HG02678 (cell line): ENCODE data around the gene OAT.

Experiments used
- ATAC-seq: cut with Tn5 transposase; IDR thresholded peaks from one replicate; pipeline ENCODE4 v1.9.1; 2021; ENCODE audit warnings: mild to moderate bottlenecking, moderate library complexity; ENCODE audit not compliant: unreplicated experiment

The OAT gene

DNA sequence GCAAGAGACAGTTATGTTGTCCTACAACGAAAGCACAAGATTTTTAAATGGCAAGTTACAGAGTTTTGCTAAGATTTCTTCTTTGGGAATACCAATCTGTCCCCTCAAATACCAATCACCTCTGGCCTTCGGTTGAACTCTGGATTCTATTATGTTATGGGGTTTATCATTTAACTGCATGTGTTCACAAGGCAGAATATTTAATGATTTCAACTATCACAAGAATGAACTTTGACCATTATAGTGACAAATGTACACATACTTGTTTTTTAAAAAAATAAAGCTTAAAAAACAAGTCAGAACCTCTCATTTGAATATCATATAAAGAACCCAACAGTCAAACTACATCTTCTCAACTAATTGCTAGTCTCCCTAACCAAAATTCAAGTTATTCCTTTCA, 11.3 kb downstream of the OAT start:
- ATAC-seq: no peak

DNA sequence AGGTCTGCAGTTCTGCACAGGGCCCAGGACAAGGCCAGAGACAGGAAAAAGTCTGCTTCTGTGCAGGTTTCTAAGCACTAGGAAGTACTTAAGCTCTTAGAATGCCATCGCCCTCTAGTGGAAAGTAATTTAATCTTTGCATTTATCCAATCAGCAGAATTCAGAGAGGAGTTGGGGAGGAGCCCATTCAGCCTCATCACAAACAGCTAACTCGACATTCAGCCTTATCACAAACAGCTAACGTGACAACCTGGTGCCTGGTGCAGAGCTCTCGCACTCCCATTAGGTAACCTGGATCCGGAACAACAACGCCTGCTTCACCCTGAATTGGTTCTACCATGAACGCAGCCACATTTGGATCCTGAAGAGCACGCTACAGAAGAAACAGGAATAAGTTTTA, 15.2 kb downstream of the OAT start:
- ATAC-seq: peak; percentile 82

DNA sequence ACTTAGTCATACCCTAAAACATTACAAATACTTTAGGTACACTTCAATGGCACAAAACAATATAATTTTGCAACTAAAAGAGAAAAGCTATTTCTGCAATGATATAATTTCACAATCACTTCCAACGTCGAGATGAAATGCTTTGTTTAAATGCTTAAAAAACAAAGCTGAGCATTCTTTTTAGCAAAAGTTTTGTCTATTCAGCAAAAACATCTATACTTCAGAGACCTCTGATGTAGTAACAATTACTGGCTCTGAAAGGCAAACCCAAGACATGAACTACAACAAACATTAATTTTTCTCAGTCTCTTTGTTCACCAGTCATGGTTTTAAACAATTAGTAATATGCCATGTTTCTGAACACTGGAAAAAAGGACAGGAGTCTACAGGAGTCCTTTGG, 16.4 kb downstream of the OAT start:
- ATAC-seq: no peak

DNA sequence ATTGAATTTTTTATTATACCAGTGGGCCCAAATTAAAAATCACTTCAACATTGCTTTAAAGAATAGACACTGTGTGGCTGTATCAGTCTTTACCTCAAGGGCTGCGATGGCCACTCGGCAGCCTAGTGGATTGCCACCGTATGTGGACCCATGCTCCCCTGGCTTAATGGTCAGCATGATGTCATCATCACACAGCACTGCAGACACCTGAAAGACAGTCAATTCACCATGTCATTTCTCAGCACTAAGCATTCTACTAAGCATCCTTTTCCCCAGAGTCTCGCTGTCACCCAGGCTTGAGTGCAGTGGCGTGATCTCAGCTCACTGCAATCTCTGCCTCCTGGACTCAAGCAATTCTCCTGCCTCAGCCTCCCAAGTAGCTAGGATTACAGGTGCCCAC, 17.1 kb downstream of the OAT start:
- ATAC-seq: no peak

DNA sequence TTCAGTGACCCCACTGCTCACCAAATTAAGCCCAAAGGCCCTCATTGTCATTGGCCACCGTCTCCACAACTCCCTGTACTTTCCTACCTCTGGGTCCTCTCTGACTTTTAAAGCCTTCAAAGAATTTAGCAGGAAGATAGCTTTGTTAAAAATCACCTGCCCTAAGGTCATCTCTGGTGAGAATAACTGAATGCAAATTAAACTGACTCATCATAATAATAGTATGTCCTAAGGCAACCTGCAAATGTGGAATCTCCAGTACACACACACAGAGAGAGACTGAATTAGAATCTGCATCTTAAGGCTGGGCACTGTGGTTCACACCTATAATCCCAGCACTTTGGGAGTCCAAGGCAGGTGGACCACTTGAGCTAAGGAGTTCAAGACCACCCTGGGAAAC, 24.1 kb downstream of the OAT start:
- no peak for ATAC-seq

DNA sequence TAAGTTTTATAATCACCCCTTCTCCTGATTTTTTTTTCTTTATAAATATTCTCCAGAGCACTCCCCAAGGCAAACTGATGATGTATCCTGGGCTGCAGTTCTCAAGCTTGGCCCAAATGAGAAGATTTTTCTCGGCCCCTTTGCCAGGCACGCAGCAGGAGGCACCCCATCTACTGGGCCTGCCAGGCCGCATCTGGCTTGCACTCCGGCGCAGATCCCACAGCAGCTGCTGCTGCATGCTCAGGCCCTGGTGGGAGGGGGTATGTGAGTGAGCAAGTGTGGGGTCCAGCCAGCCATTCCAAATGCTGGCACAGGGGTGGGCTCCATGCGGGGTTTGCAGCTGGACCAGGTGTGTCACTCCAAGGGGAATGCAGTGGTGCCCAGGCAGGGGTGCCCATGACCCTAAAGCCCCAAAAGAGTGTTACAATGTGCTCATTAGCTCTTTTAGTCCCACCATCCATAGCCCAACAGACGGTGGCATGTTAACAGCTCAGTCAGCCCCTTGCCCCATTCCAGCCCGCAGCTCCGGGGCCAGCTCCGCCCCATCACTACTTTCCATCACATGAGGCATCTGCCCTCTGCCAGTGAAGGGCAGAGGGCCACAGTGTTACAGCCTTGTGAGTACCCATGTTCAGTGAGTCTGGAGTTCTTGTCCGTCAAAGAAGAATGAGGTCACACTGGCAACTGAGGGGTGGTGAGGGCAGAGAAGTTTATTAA, 25.9 kb downstream of the OAT start:
- ATAC-seq: no peak

DNA sequence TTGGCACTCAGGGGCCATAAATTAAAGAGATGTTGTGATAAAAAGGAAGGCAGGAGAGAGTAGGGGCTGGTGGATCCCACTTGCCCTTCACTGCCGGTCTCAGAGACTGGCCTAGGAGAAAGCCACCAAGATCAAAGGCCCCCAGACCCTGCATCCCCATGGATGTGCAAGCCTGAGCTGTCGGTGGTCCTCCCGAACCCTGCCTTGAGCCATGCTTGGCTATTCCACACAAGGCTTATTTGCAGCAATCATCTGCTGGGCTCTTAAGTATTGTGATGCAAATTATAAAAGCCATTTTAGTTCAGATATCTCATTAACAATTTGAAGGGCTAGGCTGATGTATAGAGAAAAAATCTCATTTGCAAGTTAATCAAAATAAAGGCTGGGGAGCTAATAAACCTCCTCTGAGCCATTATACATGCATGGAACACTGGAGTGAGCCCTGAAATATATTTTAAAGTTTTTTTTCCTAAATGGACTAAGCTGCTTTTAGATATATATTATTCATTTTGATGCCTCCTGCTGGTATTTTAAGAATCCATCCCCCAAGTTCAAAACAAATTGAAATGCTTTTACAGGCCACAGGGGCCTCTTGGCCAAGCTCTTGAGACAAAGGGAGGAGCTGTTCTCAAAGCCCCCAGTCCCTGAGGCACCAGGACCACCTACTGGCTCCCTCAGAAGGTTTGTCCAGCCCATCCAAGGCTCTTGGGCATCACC, 28.1 kb downstream of the OAT start:
- no peak for ATAC-seq

DNA sequence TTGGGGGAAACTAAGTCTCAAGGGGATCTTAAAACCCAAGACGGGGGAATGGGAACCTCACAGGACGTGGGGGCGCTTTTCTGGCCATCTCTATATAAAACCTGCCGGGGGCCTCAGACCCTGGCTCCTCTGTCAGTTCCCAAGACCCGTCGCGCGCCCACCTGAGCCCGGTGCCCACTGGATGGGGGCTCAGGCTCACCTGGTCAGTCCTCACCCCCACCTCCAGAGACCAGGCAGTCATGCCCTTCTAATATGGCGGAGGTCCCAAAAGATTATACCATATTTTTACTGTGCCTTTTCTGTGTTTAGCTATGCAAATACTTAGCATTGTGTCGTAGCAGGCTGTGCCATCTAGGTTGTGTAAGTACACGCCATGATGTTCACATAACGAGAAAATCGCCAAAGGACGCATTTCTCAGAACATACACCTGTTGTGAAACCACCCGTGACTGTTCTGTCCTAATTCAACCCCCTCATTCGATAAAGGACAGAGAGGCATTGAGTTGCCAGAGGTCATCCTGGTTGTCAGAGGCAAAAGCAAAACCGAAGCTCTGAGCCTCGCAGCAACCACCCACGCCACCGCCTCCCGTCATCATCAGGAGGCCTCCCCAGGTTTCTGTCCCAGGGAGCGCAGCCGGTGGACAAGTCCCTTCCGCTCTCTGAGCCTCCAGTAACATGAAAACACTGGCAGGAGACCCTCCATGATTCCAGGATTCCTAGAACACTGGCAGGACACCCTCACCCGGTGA, 28.9 kb downstream of the OAT start:
- no peak for ATAC-seq

DNA sequence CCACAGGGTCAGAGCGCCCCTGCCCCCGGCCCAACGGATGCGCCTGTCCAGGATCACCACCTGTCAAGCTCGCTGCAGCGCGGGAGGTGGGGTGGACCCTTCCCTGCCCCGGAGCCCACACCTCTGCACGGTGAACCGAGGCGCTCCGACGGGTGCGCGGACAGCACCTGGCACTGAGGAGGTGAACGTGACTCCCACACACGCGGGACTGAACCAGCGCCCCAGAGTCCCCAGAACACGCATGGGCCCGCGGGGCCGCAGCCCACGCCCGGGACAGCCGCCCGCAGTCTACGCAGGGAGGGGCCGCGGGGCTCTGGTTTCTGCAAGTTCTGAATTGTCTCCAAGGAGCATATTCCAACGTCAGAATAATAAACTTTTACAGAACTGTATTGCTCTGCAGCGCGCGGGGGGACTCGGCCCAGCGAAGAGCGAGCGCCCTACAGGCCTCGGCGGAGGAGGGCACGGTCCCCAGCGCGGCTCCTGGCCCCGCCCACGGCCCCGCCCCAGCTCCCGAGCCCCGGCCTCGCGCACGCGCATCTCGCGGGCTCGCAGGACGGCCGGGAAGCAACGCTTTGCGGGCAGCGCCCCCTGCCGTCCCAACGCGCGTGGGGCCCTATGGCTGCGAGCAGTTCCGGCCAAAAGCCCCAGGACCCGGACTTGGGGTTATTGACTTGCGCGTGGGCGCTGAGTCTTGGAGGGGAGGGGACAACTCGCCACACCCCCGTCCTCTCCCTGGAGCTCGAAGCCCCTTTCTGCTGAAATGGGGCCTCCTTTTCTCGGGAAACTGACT, 29.7 kb downstream of the OAT start:
- peak; percentile 92 for ATAC-seq

DNA sequence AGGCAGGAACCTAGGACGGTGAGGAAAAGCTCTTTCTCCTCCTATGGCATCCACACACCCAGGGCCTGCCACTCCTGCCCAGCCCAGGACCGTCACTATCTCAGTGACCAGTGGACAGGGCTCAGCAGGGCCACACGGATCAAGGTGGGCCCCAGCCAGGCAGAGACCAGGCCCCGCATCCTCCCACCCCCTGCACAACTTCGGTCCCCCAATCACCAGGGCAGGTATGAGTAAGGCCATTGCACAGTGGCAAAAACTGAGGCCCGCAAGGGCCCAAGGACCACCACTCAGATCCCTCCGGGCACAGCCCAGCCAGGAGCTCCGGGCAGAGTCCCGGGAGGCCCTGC, 30.3 kb downstream of the OAT start:
- ATAC-seq: no peak

DNA sequence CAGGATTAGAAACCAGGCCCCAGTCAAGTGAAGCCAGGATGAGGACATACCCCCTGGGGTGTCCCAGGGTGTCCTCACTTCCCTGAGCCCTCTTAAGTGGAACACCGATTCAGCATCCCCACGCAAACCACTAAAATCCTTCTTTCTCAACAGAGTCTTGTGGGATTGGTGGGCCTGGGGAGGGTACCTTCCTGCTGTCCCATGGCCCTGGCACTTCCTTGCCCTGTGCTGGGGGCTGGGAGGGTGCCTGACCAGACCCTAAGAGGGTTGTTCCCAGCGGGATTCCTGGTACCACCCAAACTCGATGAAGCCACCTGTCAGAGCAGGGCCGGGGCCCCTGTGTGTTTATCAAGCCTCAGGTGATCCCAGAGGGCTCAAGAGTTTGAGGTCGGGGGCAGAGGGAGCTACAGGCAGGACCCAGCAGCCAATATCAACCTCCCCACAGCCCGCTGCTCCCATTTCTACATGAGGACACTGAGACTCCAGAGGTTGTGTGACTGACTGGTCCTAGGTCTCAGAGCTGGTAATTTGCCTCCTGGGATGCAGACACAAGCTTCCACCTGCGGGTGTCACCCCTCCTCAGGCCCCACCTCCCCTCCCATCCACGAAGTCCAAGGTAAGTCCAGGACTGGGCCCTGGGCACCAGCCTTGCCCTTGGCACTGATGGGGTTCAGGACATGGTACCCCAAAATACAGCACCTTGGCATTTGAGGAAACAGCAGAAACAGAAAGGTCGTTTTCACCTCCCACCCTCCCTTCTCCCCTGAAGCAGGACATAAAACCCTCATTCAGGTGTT, 31.4 kb downstream of the OAT start:
- ATAC-seq: no peak

DNA sequence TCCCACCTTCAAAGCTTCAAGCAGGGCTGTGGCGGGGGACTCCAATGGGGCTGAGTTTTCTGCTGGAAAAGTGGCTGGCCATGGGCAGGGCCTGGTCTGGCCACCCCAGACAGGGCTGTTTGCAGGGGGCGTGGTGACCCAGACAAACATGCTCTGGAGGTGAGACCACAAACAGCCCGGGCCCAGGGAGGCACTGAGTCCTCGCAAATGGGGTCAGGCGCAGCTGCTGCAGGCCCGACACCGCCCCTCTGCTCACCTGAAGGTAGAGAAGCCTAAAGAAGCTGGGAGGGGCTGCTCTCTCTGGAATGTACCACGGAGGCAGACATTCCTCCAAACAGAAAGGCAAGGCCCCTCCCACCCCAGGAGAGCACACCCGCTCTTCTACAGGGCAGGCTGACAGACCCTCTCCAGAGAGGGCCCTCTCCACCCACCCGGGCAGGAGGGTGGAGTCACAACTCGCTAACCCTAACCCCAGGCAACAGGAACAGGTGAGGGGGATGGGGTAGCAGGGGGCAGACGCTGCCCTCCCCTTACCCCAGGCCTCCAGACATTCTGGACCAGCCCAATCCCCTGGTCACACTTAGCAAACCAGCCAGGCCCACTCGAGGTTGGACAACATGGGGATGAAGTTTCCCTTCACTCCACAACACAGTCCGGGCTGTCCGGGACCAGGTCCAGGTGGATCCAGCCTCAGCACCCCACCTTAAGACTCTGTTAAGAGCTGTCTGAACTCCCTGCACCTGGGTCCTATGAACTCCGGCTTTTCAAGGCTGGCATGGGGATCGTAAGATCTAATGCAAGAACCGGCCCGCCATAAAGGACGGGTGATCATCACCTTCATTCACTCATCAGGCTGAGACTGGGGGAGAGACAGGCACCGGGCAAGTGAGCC, 32.3 kb downstream of the OAT start:
- ATAC-seq: no peak

DNA sequence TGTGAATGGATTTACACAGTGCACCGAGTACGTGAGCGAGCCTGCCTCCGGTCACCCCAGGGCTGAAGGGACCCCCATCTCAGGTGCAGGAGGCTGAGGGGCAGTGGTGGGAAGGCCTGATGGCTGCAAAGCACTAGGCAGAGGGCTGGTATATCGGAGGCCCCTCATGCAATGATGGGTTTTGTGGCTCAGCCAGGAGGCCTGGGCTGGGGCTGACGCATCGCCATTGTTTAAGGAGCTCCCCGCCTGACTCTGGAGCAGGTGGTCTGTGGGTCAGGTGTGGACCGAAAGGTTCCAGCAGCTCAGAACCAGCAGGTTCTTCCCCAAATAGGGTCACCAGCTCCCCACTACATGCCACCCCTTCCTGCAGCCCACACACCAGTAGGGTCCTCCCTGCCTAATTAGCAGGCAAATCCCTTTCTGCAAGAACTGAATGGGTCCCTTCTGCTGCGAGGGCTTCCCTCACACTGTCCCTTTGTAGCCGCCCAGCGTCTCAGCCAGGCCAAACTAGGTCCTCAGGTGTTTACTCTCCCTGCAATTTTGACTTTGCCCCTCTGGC, 33.0 kb downstream of the OAT start:
- no peak for ATAC-seq

DNA sequence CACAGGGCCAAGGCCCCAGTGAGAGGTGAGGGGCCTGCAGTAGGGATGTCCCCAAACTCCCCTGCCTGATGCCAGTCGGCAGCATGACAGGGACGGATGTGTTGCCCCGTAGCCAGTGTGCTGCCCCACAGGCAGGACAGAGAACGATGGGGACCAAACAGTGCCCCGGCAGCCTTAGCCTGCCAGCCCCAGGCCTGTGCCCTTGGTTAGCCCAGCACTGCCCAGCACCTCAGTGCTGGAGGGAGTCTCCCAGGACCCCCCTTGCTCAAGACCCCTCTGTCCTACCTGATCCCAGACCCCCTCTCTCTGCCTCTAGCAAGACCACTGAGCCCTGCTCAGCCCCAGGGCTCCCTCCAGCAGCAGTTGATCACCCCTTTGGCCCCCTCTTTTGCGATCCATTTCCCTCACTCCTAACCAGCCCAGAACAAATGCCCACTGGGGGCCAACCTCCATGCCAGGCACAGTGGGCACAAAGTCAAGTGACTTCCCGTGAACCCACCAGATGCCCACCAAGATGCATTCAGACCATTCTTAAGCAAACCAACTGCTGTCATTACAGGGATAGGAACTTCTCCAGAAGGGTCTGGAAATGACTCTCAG, 34.0 kb downstream of the OAT start:
- ATAC-seq: no peak

DNA sequence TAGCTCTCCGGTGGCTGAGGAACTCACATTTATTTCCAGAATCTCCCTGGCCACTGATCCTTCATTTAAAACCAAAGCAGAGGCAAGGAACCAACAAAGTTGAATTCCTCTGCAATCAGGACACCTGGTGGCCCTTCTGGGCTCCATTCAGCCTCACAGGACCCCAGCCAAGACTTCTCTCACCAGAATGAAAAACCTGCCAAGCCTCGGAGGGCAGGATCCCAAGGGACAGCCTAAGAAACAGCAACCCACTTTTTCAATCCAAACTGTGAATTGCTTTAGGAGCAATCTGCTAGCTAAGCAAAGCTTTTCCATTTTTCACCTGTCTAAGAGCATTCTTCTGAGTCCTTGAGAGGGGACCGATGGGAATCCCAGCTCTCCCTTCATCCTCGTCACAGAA, 34.6 kb downstream of the OAT start:
- ATAC-seq: no peak

DNA sequence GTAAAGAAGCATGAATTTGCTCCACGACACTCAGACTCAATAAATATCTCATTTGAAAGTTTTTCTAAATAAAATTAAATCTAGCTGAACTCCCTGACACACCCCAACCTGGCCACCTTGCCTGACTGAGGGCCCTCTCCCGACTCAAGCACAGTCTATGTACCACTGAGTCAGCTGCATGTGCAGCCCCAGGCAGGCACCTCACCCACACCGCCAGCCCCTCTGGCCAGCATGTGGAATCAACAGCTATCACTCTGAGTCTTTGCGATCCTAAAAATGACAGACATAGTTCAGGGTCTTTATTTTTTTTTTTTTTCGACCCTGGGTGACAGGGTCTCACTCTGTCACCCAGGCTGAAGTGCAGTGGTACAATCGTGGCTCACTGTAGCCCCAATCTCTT, 35.2 kb downstream of the OAT start:
- no peak for ATAC-seq

DNA sequence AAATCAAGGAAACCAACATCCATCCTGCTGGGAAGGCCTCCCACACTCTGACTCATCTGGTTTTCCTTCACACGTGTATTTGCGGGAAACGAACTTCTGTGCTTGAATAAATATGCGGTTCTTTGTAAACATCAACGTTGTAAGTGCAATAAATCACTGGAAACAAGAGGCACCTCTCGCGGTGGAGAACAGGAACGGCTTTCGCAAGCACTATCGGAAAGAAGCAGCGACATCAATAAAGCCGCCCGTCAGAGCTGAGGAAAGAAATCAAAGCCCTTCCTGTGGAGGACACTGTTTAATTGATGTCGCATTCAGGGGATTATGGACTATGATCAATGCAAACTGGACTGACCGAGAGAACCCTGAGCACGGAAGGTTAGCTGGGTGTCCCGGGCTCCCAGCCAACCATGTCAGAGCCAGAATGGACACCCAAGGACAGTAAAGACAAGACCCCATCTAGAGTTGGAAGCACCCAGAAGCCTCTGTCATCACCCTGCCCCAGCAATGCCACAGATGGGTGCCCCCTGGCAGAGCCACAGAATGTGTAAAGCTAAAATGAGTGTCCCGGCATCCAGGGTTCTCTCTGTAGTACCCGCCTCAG, 37.6 kb downstream of the OAT start:
- no peak for ATAC-seq

DNA sequence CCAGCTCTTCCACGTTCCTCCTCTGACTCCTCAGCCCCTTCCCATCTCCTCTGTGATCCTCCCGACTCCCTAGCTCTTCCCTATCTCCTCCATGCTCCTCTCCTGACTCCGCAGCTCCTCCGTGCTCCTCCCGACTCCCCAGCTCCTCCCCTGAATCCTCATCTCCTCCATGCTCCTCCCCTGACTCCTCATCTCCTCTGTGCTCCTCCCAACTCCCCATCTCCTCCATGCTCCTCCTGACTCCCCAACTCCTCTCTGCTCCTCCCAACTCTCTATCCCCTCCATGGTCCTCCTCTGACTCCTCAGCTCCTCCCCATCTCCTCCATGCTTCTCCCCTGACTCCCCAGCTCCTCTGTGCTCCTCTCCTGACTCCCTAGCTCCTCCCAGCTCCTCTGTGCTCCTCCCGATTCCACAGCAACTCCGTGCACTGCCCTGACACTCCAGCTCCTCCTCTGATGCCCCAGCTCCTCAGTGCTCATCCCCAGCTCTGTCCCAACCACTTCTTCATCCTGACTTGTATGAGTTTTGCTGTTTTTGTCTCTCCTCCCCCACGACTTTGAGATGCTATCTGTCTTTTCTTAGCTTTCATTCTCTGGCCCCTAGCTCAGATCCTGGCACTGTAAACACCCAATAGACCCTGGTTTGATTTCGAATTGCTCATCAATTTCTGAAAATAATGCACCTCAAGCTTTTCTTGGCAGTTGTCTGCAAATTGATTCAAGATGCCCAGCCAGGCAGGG, 38.3 kb downstream of the OAT start:
- ATAC-seq: no peak
